Tibial nerve (tissue), 4 donors: Measurements from ENCODE around the gene CDC42SE2. TPM values are rescaled to one million over a fixed set of nuclear protein-coding genes. Genes with fewer than 3 reads are reported as not detected.

Experiments used
- DNase-seq, 2 donors: peaks; one replicate each; pipeline ENCODE4 v3.0.0-alpha.2; 2019; ENCODE audit warnings: low spot score in 2 of 2
- H3K27ac ChIP-seq, 4 donors: fragments of 200-600 bp; sonication (generic) in 3 of 4; one replicate each; pipeline ENCODE4 v1.5.1; 2017 to 2019; ENCODE audit warnings: mild to moderate bottlenecking in 1 of 4
- H3K27me3 ChIP-seq, 2 donors: fragments of 200-600 bp; sonication (generic) in 1 of 2; one replicate each; pipeline versions ENCODE4 v1.5.1 to v1.6.0; 2017 to 2019
- H3K36me3 ChIP-seq, 3 donors: fragments of 200-600 bp; sonication (generic); one replicate each; pipeline ENCODE4 v1.5.1; 2018 to 2019
- H3K4me1 ChIP-seq, 4 donors: fragments of 200-600 bp; sonication (generic) in 3 of 4; one replicate each; pipeline ENCODE4 v1.5.1; 2017 to 2019
- H3K4me3 ChIP-seq, 4 donors: fragments of 200-600 bp; sonication (generic) in 3 of 4; one replicate each; pipeline ENCODE4 v1.5.1; 2017 to 2019; ENCODE audit warnings: mild to moderate bottlenecking in 1 of 4, moderate library complexity in 1 of 4
- H3K9me3 ChIP-seq, 4 donors: fragments of 200-600 bp; sonication (generic) in 3 of 4; one replicate each; pipeline ENCODE4 v1.5.1; 2017 to 2019
- EP300 ChIP-seq, 2 donors: sonication (generic); formaldehyde crosslinking; IDR thresholded peaks; one replicate each; pipeline ENCODE4 v1.6.1; 2017; ENCODE audit warnings: antibody characterized with exemption in 2 of 2, mild to moderate bottlenecking in 1 of 2
- POLR2A ChIP-seq, 2 donors: fragments of 450-650 bp; IDR thresholded peaks; one replicate each; pipeline ENCODE4 v1.6.1; 2017; ENCODE audit warnings: antibody characterized with exemption in 2 of 2, mild to moderate bottlenecking in 2 of 2, moderate library complexity in 2 of 2
- WGBS, 2 donors: methylation state at CpG; one replicate each; pipeline ENCODE4 v1.1.5; 2018; 5-methylcytosine and 5-hydroxymethylcytosine counted together
- total RNA-seq, 4 donors: library from RNA; depleted of rRNA; stranded (reverse); fragments of >200 nt; gene quantifications; one replicate each; pipeline ENCODE4 v1.1.0, GENCODE V29; 2016
- TF ChIP-seq, protein P1 (sequence below), 5 experiments: fragments of 200-600 bp in 3 of 5; fragments of 450-650 bp in 2 of 5; sonication (generic) in 3 of 5; IDR thresholded peaks; one replicate each; pipeline ENCODE4 v1.5.1; 2016 to 2019; ENCODE audit warnings: antibody characterized with exemption in 5 of 5, mild to moderate bottlenecking in 3 of 5, moderate library complexity in 2 of 5

The CDC42SE2 gene
- total RNA-seq, 4 donors from 2014 or later, result 23.1 to 31.8 (median 28.0) TPM

DNA sequence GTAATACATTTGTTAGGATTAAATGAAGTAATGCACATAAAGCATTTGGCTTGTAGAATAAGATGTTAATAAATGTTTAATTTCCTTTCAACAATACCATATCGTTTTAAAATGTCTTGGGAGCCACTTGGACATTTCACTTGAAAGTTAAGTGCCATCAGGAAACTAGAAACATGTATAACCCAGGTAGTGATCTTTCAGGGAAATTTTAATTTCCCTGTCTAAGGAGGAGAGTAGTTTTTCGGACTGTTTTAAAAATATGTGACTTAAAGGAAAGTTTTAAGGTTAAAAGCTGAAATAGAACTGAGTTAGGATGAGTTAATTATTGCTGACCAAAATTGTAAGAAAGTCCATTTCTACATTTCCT, 18.0 kb downstream of the CDC42SE2 start:
- peaks cover 0 to 48% (median 25%) of the 10 kb centered on the region in 4 donors for H3K4me1 ChIP-seq
- no peak for TF ChIP-seq POLR2A (IDR thresholded peaks at IDR 0.05)
- TF ChIP-seq EP300 (IDR thresholded peaks at IDR 0.05), result no peak
- TF ChIP-seq, protein P1, sequence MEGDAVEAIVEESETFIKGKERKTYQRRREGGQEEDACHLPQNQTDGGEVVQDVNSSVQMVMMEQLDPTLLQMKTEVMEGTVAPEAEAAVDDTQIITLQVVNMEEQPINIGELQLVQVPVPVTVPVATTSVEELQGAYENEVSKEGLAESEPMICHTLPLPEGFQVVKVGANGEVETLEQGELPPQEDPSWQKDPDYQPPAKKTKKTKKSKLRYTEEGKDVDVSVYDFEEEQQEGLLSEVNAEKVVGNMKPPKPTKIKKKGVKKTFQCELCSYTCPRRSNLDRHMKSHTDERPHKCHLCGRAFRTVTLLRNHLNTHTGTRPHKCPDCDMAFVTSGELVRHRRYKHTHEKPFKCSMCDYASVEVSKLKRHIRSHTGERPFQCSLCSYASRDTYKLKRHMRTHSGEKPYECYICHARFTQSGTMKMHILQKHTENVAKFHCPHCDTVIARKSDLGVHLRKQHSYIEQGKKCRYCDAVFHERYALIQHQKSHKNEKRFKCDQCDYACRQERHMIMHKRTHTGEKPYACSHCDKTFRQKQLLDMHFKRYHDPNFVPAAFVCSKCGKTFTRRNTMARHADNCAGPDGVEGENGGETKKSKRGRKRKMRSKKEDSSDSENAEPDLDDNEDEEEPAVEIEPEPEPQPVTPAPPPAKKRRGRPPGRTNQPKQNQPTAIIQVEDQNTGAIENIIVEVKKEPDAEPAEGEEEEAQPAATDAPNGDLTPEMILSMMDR (IDR thresholded peaks at IDR 0.05), result no peak
- peak overlapping the region in 1 of 4 donors; percentile 12 for H3K27ac ChIP-seq
- DNase-seq, result no peak
- H3K4me3 ChIP-seq, result no peak overlapping the region
- no peaks in the 10 kb centered on the region for H3K9me3 ChIP-seq
- no peaks in the 10 kb centered on the region for H3K36me3 ChIP-seq
- WGBS, 2 donors, result 67 to 74% methylated on average over 2 of the region's 2 CpGs
- H3K27me3 ChIP-seq, result no peaks in the 10 kb centered on the region

DNA sequence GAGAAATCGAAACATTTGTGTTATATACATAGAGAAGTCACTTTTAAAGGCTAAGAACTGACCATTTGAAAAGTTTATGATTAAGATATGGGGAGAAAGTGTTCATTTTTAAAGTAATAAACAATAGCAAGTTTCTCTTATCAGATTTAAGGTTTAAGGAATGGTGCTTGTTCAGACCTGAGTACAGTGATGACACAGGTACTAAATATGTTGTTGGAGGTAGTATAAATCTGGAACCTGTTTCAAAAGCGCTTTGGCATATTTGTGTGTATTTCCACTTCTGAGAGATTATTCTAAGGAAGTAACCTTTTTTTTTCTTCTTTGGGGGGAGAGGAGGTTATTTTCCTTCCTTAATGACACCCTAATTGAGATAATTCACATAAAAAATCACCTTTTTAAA, 18.4 kb downstream of the CDC42SE2 start:
- Histone ChIP-seq H3K4me1 (peaks cover 0 to 48% (median 25%) of the 10 kb centered on the region in 4 donors), H3K4me3 (no peak overlapping the region), H3K27me3 (no peaks in the 10 kb centered on the region), H3K36me3 (no peaks in the 10 kb centered on the region), H3K9me3 (no peaks in the 10 kb centered on the region), H3K27ac (peak overlapping the region in 1 of 4 donors; percentile 12)
- no peak for TF ChIP-seq POLR2A (IDR thresholded peaks at IDR 0.05)
- no peak for TF ChIP-seq EP300 (IDR thresholded peaks at IDR 0.05)
- TF ChIP-seq, protein P1 (IDR thresholded peaks at IDR 0.05), result no peak
- 89 to 96% methylated on average over 2 of the region's 2 CpGs for WGBS, 2 donors
- DNase-seq, result no peak

DNA sequence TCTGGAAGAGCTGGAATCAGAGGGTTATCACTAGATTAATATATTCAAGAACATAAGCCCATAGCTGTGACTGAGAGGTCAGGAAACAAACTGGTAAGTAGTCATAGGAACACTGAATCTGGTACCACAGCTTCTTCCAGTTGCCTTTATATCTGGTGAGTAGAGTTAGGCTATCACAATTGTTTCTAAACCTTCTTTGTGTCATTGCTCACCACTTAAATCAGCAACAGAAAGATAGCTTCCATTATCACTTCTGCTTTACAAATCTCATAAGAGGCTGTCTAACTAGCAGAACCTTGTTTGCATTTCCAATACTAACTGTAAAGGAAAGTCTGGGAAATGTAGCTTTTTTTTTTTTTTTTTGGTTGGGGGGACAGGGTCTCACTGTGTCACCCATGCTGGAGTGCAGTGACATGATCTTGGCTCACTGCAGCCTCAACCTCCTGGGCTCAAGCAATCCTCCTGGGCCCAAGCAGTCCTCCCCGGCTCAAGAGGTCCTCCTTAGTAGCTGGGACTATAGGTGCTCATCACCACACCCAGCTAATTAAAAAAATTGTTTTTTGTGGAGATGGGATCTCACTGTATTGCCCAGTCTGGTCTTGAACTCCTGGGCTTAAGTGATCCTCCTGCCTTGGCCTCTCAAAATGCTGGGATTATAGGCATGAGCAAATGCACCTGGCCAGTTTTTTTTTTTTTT, 22.0 kb downstream of the CDC42SE2 start:
- H3K36me3 ChIP-seq, result peaks cover 0 to 12% (median 0%) of the 10 kb centered on the region in 3 donors
- H3K27ac ChIP-seq, result peak overlapping the region in 1 of 4 donors; percentile 51
- WGBS, 2 donors, result 94 to 100% methylated on average over 1 of the region's 1 CpG
- DNase-seq, result no peak
- TF ChIP-seq EP300 (IDR thresholded peaks at IDR 0.05) (no peak), POLR2A (IDR thresholded peaks at IDR 0.05) (no peak)
- TF ChIP-seq, protein P1 (IDR thresholded peaks at IDR 0.05), result no peak
- no peaks in the 10 kb centered on the region for H3K9me3 ChIP-seq
- H3K4me3 ChIP-seq, result no peak overlapping the region
- no peaks in the 10 kb centered on the region for H3K27me3 ChIP-seq
- peaks cover 0 to 33% (median 16%) of the 10 kb centered on the region in 4 donors for H3K4me1 ChIP-seq

DNA sequence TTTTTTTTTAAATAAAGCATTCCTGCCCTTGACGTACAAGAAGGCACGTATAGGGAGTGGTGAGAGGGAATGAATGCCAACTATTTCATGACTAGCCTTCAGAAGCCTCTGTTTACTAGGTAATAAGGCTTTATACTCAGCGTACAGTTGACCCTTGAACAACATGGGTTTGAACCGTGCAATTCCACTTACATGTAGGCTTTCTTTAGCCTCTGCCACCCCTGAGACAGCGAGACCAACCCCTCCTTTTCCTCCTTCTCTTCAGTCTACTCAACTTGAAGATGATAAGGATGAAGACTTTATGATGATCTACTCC, 22.5 kb downstream of the CDC42SE2 start:
- no peak for DNase-seq
- 86 to 92% methylated on average over 5 of the region's 5 CpGs for WGBS, 2 donors
- H3K27ac ChIP-seq, result no peak overlapping the region
- H3K4me3 ChIP-seq, result no peak overlapping the region
- H3K27me3 ChIP-seq, result no peaks in the 10 kb centered on the region
- peaks cover 0 to 28% (median 12%) of the 10 kb centered on the region in 4 donors for H3K4me1 ChIP-seq
- no peaks in the 10 kb centered on the region for H3K9me3 ChIP-seq
- TF ChIP-seq EP300 (IDR thresholded peaks at IDR 0.05), result no peak
- TF ChIP-seq, protein P1 (IDR thresholded peaks at IDR 0.05), result no peak
- no peak for TF ChIP-seq POLR2A (IDR thresholded peaks at IDR 0.05)
- H3K36me3 ChIP-seq, result peaks cover 0 to 12% (median 0%) of the 10 kb centered on the region in 3 donors

DNA sequence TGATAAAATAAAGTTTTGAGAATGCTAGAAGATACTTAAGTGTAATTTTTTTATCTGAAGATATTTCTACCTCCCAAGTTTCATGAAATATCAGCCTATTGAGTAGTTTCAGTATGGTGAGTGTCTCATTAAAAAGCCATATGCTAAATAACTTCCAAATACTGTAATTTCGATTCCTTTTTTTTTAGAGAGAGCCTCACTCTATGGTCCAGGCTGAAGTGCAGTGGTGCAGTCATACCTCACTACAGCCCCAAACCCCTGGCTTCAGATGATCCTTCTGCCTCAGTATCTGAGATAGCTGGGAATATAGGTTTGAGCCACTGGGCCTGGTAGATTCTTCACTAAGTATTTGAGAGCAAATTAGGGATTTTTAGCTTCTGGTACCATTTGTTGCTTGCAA, 24.5 kb downstream of the CDC42SE2 start:
- H3K4me3 ChIP-seq, result no peak overlapping the region
- peaks cover 0 to 18% (median 8%) of the 10 kb centered on the region in 4 donors for H3K4me1 ChIP-seq
- H3K27ac ChIP-seq, result no peak overlapping the region
- 86 to 91% methylated on average over 1 of the region's 1 CpG for WGBS, 2 donors
- no peaks in the 10 kb centered on the region for H3K27me3 ChIP-seq
- TF ChIP-seq EP300 (IDR thresholded peaks at IDR 0.05) (no peak), POLR2A (IDR thresholded peaks at IDR 0.05) (no peak)
- TF ChIP-seq, protein P1 (IDR thresholded peaks at IDR 0.05), result no peak
- no peaks in the 10 kb centered on the region for H3K9me3 ChIP-seq
- DNase-seq, result no peak
- H3K36me3 ChIP-seq, result peaks cover 0 to 12% (median 0%) of the 10 kb centered on the region in 3 donors
